Karpas-422 (cell line): Measurements from ENCODE around the gene PRKCE. TPM values are rescaled to one million over a fixed set of nuclear protein-coding genes. Genes with fewer than 3 reads are reported as not detected.

Experiments used
- DNase-seq: peaks from one replicate; pipeline ENCODE4 v3.0.0-alpha.2; 2015
- H2AFZ ChIP-seq: fragments of 200-600 bp; sonication (generic); 2 replicates; pipeline ENCODE4 v1.6.1; 2014; ENCODE audit warnings: antibody characterized with exemption, low read length, mixed read lengths
- H3K27ac ChIP-seq: fragments of 200-600 bp; sonication (generic); 2 replicates; pipeline ENCODE4 v1.5.1; 2014; ENCODE audit warnings: mild to moderate bottlenecking, low read length, moderate library complexity
- H3K27me3 ChIP-seq: fragments of 200-600 bp; sonication (generic); 2 replicates; pipeline ENCODE4 v1.6.1; 2014; ENCODE audit warnings: low read length, mixed read lengths
- H3K36me3 ChIP-seq: fragments of 200-600 bp; sonication (generic); 2 replicates; pipeline ENCODE4 v1.6.1; 2014; ENCODE audit warnings: low read length, mixed read lengths; ENCODE audit not compliant: insufficient read depth
- H3K4me1 ChIP-seq: fragments of 200-600 bp; sonication (generic); 2 replicates; pipeline ENCODE4 v1.6.1; 2014; ENCODE audit warnings: mild to moderate bottlenecking, low read length, mixed read lengths
- H3K4me2 ChIP-seq: fragments of 200-600 bp; sonication (generic); 2 replicates; pipeline ENCODE4 v1.6.1; 2014; ENCODE audit warnings: low read length, low read depth, mild to moderate bottlenecking; ENCODE audit not compliant: poor library complexity, severe bottlenecking
- H3K4me3 ChIP-seq: fragments of 200-600 bp; sonication (generic); 2 replicates; pipeline ENCODE4 v1.5.1; 2014; ENCODE audit warnings: mild to moderate bottlenecking, antibody characterized with exemption, low read length, mixed read lengths
- H3K79me2 ChIP-seq: fragments of 200-600 bp; sonication (generic); 2 replicates; pipeline ENCODE4 v1.6.1; 2014; ENCODE audit warnings: mild to moderate bottlenecking, low read length, mixed read lengths
- H3K9ac ChIP-seq: fragments of 200-600 bp; sonication (generic); 2 replicates; pipeline ENCODE4 v1.6.0; 2014; ENCODE audit warnings: low read length
- H3K9me2 ChIP-seq: fragments of 200-600 bp; sonication (generic), shearing (Covaris generic); replicated peaks from 2 replicates; pipeline ENCODE4 v1.6.0; 2014; ENCODE audit warnings: mild to moderate bottlenecking, low read length, moderate library complexity; ENCODE audit not compliant: insufficient read depth
- H3K9me3 ChIP-seq: fragments of 300-700, 200-600 bp; sonication (generic); 2 replicates; pipeline ENCODE4 v1.6.1; 2014; ENCODE audit warnings: low read length, mixed read lengths
- H4K20me1 ChIP-seq: fragments of 200-600 bp; sonication (generic); 2 replicates; pipeline ENCODE4 v1.6.1; 2014; ENCODE audit warnings: mild to moderate bottlenecking, antibody characterized with exemption, low read length, low read depth; ENCODE audit not compliant: insufficient read depth
- total RNA-seq: library from RNA; depleted of rRNA; stranded (reverse); fragments of >200 nt; shearing (Covaris generic); gene quantifications from 2 replicates; pipeline ENCODE4 v1.2.3, GENCODE V29; 2014; ENCODE audit warnings: low replicate concordance; rRNA removed

Gene PRKCE
- total RNA-seq, 1 experiment from 2014 or later, result 61.8 TPM

GRCh38 chr2:46236006-46236875, 584.8 kb downstream of the PRKCE start:
- no peak overlapping the region for H3K27ac ChIP-seq

DNA sequence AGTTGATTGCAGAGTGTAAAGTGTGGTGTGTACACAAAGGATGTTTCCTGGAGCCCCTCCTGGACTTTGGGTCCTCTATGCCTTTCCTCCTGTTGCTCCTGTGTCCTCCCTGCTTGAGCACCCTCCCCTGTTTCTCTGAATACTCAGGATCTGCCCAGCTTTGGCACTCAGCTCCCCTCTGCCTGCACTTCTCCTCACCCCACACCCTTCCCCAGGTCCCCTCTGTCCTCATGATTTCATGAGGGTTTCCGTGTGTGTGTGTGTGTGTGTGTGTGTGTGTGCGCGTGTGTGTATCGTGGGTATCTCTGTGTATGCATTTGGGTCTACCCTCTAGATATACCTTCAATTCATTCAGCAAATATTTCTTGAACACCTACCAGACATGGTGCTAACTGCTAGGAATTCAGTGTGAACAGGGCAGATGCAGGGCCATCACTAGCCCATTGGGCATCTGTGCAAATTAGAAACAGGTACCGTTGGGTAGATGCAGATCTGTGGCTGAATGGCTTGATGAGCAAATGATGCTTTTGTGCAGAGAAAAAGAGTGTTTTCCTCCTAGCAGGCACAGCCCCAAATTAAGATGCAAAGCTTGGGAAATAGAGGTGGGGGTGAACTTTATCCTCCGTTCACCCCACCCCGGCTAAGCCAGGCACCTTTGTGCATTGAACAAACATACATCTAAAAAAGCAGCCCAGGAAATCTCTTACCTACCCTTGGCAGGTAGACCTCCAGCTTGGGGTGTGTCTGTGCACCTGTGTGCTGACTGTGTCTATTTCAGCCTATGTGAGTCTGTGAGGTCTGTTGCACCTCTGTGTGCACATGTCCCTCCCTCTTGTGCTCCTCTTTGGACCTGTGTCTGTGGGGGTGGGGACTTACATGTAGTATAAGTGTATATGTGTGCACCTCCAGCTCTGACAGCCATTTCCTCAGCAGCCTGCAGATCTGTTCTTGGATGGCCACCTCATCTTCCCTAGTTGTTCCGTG, 585.7 kb downstream of the PRKCE start:
- Histone ChIP-seq H3K79me2 (no peaks in the 10 kb centered on the region), H3K4me2 (no peak overlapping the region)
- DNase-seq, result no peak

More at GRCh38 chr2:46236006-46236875, 584.8 kb downstream of the PRKCE start:
- DNase-seq, result no peak
- no peaks in the 10 kb centered on the region for H3K79me2 ChIP-seq
- no peaks in the 10 kb centered on the region for H4K20me1 ChIP-seq
- H3K9ac ChIP-seq, result no peak overlapping the region
- no peak overlapping the region for H3K4me2 ChIP-seq
- no peaks in the 10 kb centered on the region for H3K27me3 ChIP-seq
- H3K4me3 ChIP-seq, result no peak overlapping the region
- H3K4me1 ChIP-seq, result no peaks in the 10 kb centered on the region
- H3K9me3 ChIP-seq, result no peaks in the 10 kb centered on the region
- H3K36me3 ChIP-seq, result no peaks in the 10 kb centered on the region
- no peak overlapping the region for H2AFZ ChIP-seq
- no peaks in the 10 kb centered on the region for H3K9me2 ChIP-seq

More for the DNA sequence above, 585.7 kb downstream of the PRKCE start:
- Histone ChIP-seq H3K36me3 (no peaks in the 10 kb centered on the region), H3K9me2 (no peaks in the 10 kb centered on the region), H4K20me1 (no peaks in the 10 kb centered on the region), H3K27me3 (no peaks in the 10 kb centered on the region), H3K27ac (no peak overlapping the region), H3K4me3 (no peak overlapping the region), H3K9me3 (no peaks in the 10 kb centered on the region), H3K4me1 (no peaks in the 10 kb centered on the region), H2AFZ (no peak overlapping the region), H3K9ac (no peak overlapping the region)

Other genes with a start within 250 kb of the PRKCE start
- 11.1 and 29.7 TPM in 2 replicates for gene SRBD1, start 40.4 kb upstream of the PRKCE start, total RNA-seq